ENCODE measurements around the gene GPX3.
A peak's percentile ranks its signal among the peaks of the same experiment; 100 is the strongest.

GPX3 gene

GRCh38 chr5:151034422-151035379 lies 14.3 kb downstream of the GPX3 start:
- no peak for DNase-seq

- DNase-seq: no peak
Observed at GRCh38 chr5:151036556-151036955, 16.2 kb downstream of the GPX3 start.

- DNase-seq: no peak
Observed at GRCh38 chr5:151037561-151038411, 17.4 kb downstream of the GPX3 start.

- no peak for DNase-seq
Observed at GRCh38 chr5:151038412-151038745, 18.0 kb downstream of the GPX3 start.

DNA sequence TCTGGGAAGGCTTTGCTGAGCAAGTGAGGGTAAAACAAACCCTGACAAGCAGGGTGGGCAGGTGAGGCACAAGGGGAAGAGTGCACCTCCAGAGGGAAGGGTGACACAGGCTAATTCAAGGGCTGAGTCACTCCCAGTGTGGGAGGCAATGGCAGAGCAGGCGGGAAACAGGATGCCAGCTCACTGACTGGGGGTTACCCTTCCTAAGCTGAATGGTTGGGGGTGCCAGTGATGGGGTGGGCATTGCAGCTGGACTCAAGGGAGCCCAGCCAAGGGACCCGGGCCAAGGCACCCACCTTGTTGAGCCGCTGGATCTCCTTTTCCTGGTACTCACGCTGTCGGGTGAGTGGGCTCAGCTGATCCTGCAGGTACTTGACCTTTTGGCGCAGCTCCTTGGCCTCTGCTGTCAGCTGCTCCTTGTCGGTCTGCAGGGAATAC lies 18.4 kb downstream of the GPX3 start:
- DNase-seq: no peak

GRCh38 chr5:151039665-151040064 lies 19.3 kb downstream of the GPX3 start:
- DNase-seq: no peak

- no peak for DNase-seq
Observed at GRCh38 chr5:151040211-151040747, 19.9 kb downstream of the GPX3 start.

- no peak for DNase-seq
Observed at GRCh38 chr5:151041577-151042268, 21.3 kb downstream of the GPX3 start.

DNA sequence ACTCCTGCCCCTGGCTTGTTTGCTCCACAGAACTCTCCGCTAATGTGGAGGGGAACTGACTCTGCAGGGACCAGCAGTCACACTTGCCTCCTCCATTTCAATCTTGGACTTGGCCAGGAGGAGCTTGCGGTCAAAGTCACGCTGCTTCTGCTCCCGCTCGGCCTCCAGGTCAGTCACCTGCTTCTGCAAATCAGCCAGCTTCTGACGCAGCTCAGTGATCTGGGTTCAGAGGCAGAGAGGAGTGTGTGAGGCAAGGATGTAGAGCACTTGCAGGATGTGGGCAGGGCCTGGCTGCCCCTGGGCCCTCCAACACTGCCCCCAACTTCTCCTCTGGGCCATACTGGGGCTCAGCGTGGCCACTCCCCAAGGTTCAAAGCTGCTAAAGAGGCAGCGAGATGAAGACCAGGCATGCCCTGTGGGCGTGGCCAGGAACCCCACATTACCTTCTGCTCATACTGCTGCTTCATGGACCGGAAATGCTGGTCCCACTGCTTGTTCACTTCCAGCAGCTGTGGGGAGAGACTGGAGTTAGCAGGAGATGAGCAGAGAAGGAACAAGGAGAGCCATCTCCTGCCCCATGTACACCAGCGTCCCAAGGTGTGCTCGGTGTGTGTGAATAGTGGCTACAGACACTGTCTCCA lies 22.2 kb downstream of the GPX3 start:
- DNase-seq: no peak

- peak; percentile 63 for DNase-seq
Observed at GRCh38 chr5:151047814-151048425, 27.5 kb downstream of the GPX3 start.

DNA sequence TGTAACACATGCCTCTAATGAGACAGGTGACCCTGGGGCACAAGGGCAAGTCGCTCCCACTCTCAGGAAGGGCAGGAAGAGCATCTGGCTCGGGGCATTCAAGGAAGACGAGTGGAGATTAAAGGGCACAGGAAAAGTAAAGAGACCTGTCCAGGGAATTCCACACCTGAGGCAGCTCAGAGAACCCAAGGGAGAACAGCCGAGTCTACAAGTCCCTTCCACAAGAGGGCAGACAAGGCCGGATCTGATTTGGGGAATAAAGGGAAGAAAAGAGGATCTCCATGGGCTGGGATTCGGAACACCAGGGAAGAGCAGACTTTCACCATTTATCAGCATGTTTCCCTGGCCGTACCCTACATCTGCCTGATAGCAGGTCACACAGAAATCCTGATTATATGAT lies 28.1 kb downstream of the GPX3 start:
- DNase-seq: peak; percentile 12

DNA sequence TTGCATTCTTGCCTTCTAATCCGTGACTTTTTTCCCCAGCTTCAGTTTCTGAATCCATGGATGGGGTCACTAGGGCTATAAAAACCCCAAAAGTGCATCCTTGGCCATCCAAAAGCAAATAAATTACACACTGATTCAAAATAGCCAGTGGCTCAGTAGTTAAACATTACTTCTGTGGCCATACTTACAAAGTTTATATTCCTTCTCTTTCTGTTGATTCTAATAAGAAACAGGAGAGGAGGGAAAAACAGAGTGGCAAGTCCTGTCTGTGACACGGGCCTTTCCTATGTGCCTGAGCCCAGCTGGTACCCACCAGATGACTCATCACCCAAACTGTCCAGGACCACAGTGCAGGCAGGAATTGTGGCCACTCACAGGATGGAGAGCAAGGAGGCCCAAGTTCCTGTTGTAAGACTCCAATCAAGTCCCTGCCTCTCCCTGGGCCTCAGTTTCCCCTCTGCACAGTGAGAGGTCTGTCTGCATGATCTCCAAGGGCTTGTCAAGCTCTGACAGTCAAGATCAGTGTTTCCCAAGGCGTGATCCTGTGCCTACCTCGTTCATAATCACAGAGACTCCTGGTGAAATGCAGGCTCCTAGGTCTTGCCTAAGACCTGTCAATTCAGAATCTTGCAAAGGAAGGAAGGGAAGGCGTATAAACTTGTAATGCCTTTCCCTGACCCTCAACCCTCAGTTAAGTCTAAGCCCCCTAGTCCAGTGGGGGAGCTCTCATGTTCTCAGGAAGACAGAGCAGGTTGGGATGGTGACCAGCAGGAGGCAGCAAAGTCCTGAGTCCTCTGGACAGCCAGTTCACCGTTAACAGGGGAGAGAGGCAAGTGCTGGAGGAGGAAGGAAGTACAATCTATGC lies 30.9 kb downstream of the GPX3 start:
- DNase-seq: peak; percentile 94

- no peak for DNase-seq
Observed at GRCh38 chr5:151051931-151052608, 31.7 kb downstream of the GPX3 start.

DNA sequence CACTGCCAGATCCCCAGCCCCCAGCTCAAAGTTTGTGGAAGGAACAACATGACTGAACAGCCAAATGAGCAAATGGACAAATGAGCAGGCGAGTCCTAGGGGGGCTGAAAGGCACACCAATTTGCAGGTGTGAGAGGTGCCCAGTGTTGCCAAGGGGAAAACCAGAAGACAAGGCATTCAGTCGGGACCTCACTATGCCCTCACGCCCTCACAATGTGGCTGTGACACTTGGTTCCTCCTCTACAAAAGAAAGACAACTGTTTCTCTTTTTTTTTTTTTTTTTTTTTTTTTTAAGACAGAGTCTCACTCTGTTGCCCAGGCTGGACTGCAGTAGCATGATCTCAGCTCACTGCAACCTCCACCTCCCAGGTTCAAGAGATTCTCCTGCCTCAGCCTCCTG lies 32.4 kb downstream of the GPX3 start:
- no peak for DNase-seq

DNA sequence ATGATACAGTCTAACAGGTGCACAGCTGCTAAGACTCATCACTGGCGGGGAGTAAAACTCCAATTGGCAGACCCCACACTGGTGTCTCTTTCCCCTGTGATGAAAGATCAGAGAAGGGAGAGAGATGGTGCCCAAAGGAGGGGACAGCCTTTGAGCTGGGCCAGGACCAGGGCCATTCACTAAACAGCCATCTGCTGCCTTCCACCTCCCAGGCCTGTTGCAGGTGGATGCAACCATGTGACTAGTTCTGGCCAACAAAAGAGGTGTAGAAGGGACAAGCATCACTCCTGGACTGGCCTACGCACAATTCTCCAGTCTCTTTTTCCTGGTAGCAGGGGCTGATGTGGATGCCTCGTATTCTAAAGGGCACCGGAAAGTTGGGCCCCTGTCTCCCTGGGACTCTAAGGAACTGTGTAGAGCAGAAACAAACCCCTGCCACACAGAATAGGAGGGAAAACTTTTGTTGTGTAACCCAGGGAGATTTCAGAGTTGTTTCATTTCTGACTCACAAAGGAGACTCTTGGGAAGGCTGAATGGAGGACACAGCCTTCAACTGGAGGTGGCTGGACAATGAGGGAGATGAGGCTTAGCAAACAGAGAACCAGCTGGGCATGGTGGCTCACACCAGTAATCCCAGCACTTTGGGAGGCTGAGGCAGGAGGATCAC lies 33.5 kb downstream of the GPX3 start:
- DNase-seq: no peak

GRCh38 chr5:151054709-151055108 lies 34.3 kb downstream of the GPX3 start:
- DNase-seq: no peak

- no peak for DNase-seq
Observed at GRCh38 chr5:151055336-151055735, 34.9 kb downstream of the GPX3 start.

GRCh38 chr5:151056379-151057325 lies 36.3 kb downstream of the GPX3 start:
- DNase-seq: no peak

- peak; percentile 32 for DNase-seq
Observed at GRCh38 chr5:151058301-151058700, 37.9 kb downstream of the GPX3 start.

Measured in hematopoietic multipotent progenitor cell treated with erythropoietin and hydrocortisone succinate and interleukin-3 and kit ligand, for 4 days (in vitro differentiated cells).